ENCODE results near the gene VAX1.

VAX1 gene

DNA sequence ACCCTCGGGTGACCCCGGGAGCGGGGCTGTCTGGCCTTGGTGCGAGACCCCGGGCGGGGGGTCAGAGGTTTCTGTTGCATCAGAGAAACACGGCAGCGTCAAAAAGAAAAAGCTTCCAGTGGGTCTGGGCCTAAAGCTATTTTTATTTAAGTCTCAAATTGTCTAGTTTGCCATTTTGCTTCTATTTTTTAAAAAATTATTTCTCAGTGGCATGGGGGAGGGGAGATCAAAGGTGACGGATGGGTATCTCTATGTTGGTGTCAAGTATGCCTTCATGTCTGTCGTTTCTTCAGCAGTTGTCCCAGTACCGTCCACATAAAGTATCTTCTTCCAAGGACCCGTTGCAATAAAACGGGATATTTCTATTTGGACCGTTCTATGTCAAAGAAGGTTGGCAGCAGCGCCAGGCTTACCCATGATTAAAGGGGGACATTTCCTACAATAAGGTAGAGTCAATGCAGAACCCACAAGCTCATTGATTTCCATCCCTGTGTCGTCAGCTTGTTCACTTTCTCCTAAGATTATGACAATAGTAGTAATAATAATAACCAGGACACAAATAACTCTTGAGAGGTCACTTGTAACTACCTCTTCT is 26.0 kb upstream of the VAX1 start:
- no peak for DNase-seq

DNA sequence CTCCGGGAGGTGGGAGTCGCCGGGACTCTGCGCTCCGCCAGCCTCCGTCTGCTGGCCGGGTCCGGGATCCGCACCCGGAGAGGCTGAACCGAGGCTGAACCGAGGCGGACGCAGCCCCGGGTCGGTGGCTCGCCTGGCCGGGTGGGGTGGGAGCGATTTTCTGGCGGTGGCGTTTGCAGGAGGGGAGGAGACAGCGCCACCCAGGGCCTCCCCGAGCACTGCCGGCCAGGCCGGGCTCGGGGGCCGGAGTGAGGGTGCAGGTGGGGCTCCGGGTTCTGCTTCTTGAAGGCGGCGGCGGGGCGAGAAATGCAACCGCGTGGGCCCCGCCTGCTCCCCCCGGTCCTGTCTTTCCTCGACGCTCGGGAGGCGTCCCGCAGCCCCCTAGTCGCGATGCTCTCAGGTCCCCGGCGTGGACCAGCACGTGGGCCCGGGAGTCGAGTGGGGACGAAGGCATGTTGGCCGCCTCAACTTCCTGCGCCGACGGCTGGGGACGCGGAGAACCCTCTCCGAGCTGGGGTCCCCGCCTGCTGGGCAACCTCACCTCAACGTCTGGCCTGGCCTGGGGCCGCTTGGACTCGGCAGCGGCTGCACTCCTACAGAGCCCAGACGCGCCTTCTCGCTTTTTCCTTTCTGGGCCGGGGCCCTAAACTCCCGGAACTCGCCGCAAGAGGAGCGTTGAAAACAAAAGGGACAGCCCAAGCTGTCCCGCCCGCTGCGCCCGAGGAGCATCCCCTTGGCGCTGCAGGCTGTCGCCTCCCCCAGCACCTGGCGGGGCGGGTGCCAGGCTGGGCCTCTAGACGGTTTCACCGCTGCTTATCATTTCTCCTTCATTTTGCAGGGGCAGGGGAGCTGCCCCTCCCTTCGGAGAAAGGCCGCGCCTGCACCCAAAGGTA is 25.2 kb upstream of the VAX1 start:
- no peak for DNase-seq

DNA sequence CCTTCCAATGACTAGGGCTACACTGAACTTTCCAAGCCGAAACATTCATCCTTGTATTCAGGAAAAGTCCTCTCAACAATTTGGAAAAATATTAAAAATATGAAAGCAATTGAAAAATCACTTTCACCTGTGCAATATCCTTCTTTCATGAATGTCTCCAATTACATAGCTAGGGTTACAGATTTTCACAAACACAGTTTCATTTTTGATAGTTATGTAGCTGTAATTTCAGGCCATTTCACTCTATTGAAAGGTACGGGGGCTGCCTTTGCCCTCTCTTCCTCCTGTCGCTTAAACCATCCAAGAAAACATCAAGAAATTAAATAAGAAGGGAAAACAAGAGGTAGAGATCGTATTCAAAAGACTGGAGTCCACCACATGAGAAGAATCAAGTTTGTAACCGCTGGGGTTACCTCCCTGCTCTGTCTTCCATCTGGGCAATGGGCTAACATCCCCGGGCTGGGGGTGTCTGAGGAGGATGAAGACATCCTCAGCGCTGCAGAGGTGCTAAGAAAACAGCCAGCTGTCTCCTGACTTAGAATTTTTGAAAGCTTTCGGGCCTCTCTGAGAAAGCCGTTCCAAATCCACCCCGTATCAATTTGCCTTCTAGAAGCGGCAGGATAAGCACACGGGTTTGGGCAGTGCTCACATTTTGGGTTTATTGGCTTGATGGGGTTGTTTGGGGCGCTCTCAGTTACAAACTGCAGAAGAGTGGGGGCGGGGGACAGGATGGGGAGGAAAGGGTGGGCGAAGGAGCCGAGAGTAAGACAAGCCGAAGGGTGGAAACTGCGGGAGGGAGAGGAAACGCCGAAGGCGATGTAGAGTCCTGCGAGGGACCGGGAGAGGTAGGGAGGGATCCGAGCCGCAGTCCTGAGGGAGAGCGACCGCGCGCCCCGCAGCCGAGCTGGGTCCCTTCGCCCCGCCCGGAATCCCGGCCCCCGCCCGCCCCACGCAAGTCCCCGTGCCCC is 24.3 kb upstream of the VAX1 start:
- no peak for DNase-seq

DNA sequence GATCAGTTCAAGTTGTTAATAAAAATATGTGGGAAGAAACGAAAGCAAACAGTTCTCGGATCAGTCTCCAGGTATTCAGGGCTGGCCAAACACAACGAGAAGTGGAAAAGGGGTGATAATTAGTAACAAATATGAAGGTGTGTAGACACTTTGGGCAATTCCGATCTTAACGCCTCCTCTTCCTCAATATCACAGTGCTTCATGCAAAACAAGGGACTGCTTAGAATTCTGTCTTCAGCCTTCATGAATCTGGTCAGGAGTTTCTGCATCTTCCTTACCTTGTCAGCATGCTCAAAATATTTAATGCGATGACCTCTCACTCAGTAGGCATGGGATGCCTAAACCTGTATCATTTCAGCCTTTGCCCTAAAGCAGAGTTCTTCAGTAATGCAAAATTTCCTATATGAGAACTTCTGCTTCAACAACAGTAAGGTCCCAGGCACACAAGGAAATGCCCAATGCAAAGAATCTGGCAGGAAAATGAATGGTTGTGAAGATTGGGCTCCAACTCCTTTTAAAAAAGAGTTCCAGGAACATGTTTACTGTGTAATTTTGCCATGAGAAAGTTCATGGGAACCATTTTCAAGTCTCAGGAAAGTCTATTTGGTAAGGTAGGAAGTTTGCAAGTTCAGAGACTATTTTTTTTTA is 23.4 kb upstream of the VAX1 start:
- no peak for DNase-seq

DNA sequence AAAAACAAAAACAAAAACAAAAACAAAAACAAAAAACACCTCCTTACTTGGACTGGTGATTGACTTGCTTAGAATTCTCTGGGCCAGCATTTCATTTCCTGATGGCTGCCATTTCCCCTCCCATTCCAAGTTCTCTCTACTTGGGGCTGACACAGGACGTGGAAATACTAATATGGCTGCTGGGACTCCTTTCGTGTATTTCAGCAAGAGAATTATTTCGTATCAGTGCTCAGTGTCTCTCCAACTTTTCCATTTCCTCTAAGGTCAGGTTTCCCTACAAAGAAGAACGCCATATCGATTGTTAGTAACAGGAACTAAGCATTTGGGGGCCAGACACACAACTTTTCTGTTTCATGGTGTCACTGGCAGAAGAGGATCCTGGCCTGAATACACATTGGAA is 22.5 kb upstream of the VAX1 start:
- DNase-seq = no peak

DNA sequence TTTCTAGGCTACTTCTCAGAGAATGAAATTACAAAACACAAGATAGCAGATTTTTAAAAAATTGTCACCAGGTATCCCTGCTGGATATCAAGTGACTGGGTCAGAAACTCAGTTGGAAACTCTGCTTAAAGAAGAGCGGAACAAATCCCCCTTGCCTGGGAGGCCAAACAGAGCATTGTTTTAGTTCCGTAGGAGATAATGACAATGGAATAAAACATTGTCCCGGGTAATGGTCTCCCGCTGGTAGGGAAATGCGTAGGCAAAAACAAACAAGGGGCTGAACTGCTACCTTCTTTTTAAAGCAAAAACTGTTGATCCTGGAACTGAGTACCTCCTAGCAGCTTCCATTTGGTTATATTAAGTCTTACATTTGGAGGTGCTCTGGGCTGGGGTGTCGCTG is 21.3 kb upstream of the VAX1 start:
- no peak for DNase-seq

DNA sequence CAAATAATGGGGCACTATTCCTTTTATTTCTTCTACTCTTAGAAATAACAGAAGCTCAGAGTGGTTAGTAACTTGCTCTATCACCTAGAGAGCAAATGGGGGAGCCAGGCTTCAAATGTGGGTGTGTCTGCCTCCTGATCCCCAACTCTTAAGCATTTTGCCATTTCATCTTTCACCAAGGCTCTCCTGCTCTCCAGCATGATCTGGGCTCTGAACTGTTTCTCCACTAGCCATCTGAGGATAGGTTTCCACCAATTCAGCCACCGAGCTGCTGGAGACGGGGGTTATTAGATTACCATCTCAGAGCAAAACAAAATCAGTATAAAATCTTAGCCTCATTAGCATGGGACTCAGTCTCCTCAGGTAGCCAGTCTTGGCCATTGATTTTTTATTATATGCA is 20.2 kb upstream of the VAX1 start:
- no peak for DNase-seq

DNA sequence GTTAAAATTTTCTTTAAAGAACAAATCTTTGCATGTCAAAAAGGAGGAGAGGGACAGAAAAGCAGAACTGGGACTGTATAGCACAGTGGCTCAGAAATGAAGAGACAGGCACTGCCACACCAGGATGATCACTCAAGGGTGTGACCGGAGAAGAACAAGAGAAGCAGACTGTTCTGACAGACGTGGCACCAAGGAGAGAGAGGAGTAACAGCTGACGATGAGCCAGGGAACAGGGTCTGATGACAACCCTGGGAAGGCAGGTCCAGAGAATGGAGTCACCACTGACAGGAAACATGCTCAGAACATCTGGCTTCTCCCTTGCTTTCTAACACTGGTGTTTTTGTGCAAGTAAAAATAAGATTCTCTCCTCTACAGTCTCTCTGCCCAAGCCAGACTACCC is 14.6 kb upstream of the VAX1 start:
- DNase-seq = no peak

DNA sequence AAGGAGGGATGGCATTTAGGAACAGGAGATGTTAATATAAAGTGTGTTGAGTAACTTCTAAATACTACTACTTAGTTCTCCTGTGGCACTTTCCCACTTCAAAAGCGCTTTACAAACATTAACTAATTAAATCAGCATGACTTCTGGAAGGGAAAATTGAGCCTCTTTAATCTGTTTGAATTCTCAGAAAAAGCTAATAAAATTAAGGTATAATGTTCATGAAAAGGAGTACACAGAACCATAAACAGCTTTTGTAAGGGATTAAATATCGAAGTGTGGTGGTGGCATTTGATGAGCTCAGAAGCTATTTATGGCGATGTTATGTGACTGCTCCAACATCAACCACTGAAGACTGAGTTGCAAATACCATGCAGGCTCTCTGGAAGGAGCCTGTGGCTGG is 10.2 kb upstream of the VAX1 start:
- DNase-seq = no peak

DNA sequence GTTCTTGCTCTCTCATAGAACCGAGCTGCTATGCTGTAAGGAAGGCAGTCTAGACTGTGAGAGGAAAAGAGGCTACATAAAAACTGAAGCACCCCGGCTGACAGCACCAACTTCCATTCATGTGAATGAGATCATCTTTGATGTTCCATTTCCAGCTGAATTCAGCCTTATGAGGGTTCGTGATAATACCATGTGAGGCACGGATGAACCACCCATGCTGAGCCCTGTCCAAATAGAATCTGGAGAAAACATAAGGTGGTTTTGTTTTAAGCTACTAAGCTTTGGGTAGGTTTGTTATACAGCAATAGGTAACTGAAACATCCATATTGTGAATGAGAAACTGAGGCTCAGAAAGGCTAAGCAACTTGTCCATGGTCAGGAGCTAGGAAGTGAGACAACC is 6.9 kb upstream of the VAX1 start:
- no peak for DNase-seq

DNA sequence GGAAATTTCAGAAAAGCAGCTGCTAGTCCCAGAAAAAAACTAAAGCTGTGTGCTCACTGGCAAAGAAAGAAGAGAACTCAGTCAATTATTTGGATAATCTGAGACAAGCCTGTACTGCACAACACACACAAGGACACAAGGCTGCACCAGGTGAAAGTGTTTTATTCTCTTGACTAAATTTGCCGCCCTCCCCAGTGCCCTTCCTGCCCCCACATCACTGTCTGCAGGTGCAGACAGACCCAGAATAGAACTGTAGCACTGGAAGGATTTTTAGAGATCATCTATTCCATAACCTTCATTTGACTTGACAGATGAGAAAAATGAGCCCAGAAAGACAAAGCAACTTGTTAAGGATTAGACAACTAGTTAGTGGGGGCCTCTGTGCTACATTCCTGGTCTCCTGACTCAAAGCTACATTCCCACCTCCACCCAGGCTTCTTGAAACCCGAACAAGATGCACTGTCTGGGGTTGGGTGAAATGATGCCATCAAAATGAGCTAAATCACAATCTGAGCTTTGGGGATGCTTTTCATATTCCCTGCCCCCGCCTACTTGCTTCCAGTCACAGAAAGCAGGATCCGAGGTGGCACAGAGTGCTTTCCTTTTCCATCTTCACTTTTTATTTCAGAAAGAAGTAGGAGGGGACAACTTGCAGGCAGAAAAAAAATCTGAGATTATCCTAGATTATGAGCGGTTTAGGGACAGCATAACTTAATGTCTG is 5.2 kb upstream of the VAX1 start:
- DNase-seq = no peak

DNA sequence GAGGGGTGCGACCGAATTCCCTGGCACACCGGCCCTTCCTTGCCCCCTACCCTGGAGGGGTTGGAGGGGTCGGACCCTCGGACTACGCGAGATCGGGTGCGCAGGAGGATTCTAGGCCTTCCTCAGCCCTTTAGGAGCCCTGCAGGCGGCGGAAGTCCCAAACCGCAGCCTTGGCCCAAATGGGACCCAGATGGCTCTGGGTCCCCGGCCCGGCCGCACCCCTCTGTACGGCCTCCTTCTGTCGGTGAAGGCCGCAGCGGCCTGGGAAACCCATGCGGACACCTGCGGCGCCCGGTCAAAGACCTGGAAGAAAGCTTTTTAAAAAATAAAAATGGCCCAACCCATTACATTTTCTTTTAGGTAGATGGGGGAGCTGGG is 2.4 kb upstream of the VAX1 start:
- DNase-seq = no peak

DNA sequence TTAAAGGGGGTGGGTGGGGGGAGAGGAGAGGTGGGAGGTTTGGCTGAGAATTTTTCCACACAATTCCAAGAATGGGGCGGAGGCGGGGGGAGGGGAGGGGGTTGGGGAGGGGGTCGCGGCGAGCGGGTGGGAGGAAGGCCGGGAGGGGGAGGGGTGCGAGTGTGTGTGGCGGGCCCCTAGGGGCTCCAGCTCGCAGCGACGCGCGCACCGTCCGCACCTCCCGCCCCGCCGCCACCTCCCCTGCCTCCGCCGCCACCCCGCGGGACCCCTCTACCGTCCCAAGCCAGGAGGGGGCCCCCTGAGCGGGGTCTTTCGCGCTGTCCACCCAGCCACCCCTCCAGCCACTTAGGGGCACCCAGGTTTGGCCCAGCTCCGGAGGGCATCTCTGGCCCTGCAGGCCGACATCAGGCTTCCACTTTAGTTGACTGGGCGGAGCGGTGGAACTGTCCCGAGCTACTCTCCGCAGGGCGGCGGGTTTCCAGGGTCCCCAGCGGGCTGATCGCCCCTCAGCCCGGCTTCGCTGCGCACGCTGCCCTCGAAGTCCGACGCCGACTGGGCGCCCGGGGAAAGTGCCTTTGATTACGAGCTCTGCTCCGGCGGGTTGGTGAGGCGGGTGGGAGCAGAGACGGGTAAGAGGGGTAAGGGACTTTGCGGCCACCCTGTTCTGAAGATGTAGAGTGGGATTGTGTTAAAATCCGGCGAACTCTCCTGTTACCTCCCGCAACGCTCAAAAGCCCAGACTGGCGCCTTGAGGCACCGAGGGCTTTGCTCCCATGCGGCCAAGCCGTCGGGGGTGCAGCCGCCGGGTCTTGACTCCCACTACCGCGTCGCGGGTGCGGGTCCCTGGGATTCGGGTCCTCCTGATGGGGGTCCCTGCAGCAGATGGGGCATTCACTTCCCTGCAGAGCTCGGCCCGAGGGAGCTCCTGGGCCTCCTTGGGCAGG is 1.8 kb upstream of the VAX1 start:
- DNase-seq = no peak

DNA sequence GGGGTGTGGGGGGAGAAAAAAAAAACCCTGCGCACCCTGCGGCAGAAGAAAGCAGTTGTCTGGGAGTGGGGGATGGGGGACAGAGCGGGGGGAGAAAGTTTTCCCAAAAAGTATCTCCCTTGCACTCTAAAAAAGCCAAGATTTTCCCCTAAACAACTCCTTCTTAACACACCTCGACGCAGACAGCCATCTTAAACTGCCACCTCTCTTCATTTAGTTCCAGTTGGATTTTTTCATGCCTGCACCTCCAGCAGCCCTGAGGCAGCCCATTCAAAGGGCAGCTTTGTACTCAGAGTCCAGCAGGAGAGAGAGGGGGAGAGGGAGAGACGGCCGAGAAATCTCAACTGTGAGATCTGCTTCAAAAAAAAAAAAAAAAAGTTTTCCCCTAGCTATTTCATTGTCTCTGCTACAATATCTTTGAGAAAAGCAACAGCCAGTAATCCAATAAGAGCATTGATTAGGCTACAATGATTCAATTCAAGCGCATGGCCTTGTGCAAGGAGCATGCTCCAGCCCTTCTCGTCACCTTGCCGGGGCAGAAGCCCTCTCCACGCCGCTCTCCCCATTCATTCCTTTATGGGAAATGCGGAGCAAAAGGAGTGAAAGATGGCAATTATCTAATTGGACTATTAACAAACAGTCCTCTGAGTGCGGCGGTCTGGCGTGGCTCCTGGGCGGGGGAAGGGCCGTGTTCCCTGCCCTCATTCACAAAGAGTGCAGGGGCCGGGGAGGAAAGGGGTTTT is 939 bp upstream of the VAX1 start:
- DNase-seq = no peak

DNA sequence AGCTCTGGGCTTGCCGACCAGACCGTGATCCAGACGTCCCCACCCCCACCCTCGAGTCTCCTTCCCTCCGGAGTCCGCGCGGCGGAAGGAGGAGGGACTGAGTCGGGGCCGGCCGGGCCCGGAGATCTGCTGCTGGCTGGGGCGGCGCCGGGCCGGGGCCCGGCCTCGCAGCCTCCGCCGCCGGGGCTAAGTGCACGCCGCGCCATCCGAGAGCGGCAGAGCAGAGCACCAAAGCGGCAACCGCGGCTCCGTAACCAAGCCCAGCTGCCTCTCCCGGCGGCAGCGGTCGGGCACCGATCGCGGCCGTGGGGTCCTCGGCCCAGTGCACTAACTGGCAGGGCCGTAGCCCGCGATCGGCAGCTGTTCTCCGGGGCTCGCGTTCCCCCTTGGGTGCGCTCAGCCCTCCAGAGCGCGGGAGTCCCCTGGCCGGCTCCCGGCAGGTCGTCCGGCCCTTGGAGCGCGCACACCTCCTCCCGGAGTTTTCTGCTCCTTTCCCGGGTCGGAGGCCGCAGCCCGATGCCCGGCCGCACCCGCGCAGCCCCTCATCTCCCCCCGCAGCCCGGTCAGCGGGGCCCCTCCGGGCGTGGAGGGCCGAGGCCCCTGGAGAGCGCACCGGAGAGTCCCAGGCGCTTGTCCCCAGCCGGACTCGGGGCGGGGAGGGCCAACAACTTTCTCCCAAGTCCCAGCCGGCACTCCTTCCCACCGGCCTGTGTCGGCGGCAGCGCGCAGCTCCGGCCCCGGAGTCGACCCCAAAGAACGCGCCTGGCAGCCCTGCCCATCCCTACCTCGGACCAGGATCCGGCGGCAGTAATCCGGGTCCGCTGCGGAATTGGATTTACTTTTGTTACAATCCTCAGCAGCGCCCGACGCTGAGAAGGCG is 799 bp downstream of the VAX1 start:
- no peak for DNase-seq

DNA sequence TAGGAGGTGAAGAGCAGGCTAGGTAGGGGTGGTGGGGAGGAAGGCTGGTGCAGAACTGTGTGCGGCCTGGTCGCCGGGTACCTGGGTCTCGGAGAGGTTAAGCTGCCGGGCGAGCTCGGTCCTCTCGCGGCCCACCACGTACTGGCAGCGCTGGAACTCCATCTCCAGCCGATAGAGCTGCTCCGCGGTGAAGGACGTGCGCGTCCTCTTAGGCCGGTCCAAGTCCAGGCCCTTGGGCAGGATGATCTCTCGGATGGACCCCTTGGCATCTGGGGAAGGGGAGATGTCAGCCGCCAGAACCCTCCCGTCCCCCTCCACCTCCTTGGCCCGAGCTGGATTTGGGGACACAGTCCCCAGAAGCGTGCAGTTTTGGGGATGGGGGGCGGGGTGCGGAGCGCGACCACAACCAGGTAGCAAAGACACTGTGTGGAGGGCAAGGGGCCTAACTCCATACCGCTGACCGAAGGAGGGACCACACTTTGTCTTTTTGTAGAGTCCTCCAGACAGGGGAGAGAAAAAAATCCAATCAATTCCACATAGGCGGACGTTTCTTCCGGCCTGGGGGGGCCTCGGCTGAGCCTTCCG is 1.6 kb downstream of the VAX1 start:
- DNase-seq = no peak

DNA sequence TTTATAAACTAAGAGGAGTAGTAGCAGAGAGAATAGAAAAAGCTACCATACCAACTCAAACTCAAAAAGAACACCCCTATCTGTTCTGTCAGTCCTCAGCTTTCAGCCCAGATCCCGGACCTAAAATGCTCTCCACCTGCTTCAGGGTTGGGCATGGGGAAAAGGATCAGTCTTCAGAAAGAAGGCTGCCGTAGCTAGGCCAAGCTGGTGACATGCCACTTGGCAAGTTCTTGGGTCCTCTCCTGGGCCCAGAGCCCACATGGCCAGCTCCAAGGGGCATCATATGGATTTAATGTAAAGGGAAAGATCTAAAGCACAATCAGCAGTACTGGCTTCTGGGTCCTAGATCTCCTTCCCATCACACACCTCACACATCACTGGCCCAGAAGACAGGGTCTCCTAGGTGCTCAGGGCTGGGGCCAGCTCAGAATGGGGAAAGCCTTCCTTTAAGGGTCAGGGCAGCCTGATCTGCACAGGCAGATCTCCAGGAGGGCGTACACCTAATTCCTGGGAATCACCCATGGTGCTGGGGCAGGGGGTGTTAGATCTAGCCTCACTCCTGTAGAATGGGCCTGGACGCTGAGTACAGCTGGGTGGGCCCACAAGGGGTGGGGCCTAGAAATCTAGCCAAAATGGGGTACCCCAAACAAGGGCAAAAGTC is 2.5 kb downstream of the VAX1 start:
- no peak for DNase-seq

DNA sequence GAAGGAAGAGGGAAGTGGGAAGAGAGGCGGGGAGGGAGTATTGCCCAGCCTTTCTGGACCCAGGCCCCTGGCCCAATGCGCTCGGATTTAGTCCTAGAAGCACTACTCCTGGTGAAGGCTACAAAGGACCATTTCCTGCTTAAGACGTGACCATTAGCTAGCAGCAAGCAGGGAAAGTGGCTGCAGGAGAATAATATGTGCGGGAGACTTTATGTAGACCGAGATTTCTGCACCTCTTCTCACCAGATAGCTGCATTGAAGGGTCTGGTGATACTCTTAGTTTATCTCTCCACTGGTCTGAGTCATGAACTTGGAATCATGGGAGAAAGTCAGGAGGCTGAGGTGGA is 3.1 kb downstream of the VAX1 start:
- no peak for DNase-seq

Data from NCI-H446 treated with DMSO at 0.1 percent for 48 hours (cell line).